OCI-LY7 (cell line): Measurements from ENCODE around the gene DHRS7B. TPM values are rescaled to one million over a fixed set of nuclear protein-coding genes. Genes with fewer than 3 reads are reported as not detected.

Source experiments
- BruUV-seq: library from RNA; stranded (reverse); fragments of 400-500 nt; replicated peaks from 2 replicates; lab custom pipeline; 2021; lab: Mats Ljungman, UMichigan
- CTCF ChIA-PET: fragments of 300-600 bp; sonication (Branson Sonifier 250); formaldehyde crosslinking; loops from one replicate; lab custom pipeline; 2022; ENCODE audit warnings: antibody characterized with exemption; ENCODE audit not compliant: unreplicated experiment; lab: Charles Lee
- POLR2A ChIA-PET: fragments of 300-600 bp; sonication (Branson Sonifier 250); formaldehyde crosslinking; loops from one replicate; lab custom pipeline; 2022; ENCODE audit warnings: antibody characterized with exemption; lab: Charles Lee
- DNase-seq: peaks from one replicate; pipeline ENCODE4 v3.0.0-alpha.2; 2015; ENCODE audit warnings: low spot score
- H2AFZ ChIP-seq: fragments of 200-600 bp; sonication (generic), shearing (Covaris generic); 2 replicates; pipeline ENCODE4 v1.6.1; 2014; ENCODE audit warnings: mild to moderate bottlenecking, antibody characterized with exemption, low read length, moderate library complexity
- H3K27ac ChIP-seq: fragments of 200-600 bp; sonication (generic); 2 replicates; pipeline ENCODE4 v1.5.1; 2014; ENCODE audit warnings: mixed run types, low read depth, mild to moderate bottlenecking, moderate library complexity, low read length, inconsistent platforms; ENCODE audit not compliant: poor library complexity, severe bottlenecking
- H3K36me3 ChIP-seq: fragments of 200-600 bp; sonication (generic); 2 replicates; pipeline ENCODE4 v1.6.1; 2014; ENCODE audit warnings: mild to moderate bottlenecking, antibody characterized with exemption, low read length, moderate library complexity, mixed read lengths; ENCODE audit not compliant: insufficient read depth
- H3K4me1 ChIP-seq: fragments of 200-600 bp; sonication (generic); 2 replicates; pipeline ENCODE4 v1.5.1; 2014; ENCODE audit warnings: mild to moderate bottlenecking, low read length; ENCODE audit not compliant: insufficient read depth, poor library complexity, severe bottlenecking
- H3K4me2 ChIP-seq: fragments of 200-600 bp; sonication (generic); 2 replicates; pipeline ENCODE4 v1.6.1; 2014; ENCODE audit warnings: mild to moderate bottlenecking, low read length
- H3K4me3 ChIP-seq: fragments of 200-600 bp; sonication (generic); 2 replicates; pipeline ENCODE4 v1.5.1; 2014; ENCODE audit warnings: mild to moderate bottlenecking, low read depth, low read length; ENCODE audit not compliant: poor library complexity, severe bottlenecking
- H3K79me2 ChIP-seq: fragments of 200-600 bp; sonication (generic); 2 replicates; pipeline ENCODE4 v1.6.1; 2016; ENCODE audit warnings: low read depth, mild to moderate bottlenecking, low read length, moderate library complexity, mixed read lengths; ENCODE audit not compliant: insufficient read depth
- H3K9me2 ChIP-seq: fragments of 200-600 bp; sonication (generic); 2 replicates; pipeline ENCODE4 v1.6.1; 2016; ENCODE audit warnings: mild to moderate bottlenecking, low read length, mixed read lengths; ENCODE audit not compliant: insufficient read depth
- H3K9me3 ChIP-seq: fragments of 200-600 bp; sonication (generic); 2 replicates; pipeline ENCODE4 v1.6.1; 2014; ENCODE audit warnings: mild to moderate bottlenecking, mixed run types, low read length, mixed read lengths
- H4K20me1 ChIP-seq: fragments of 200-600 bp; sonication (generic); 2 replicates; pipeline ENCODE4 v1.6.1; 2014; ENCODE audit warnings: mild to moderate bottlenecking, antibody characterized with exemption, low read length, moderate library complexity, mixed read lengths; ENCODE audit not compliant: insufficient read depth
- CTCF ChIP-seq: fragments of 200-600 bp; sonication (generic); conservative IDR thresholded peaks from 2 replicates; pipeline ENCODE4 v1.5.1; 2014; ENCODE audit warnings: mild to moderate bottlenecking, antibody characterized with exemption, low read length, moderate library complexity, mixed read lengths
- EZH2phosphoT487 ChIP-seq: fragments of 200-600 bp; sonication (generic); IDR thresholded peaks from 2 replicates; pipeline ENCODE4 v1.6.1; 2018; ENCODE audit warnings: low read depth, borderline replicate concordance, mild to moderate bottlenecking, mixed run types, antibody characterized with exemption, low read length, moderate library complexity, mixed read lengths
- intact Hi-C: fragments of 100-400 bp; cut with micrococcal nuclease; formaldehyde crosslinking; loops from one replicate; pipeline ENCODE4 v1.10.0; 2022; ENCODE audit not compliant: unreplicated experiment
- total RNA-seq, 2 experiments: library from RNA; depleted of rRNA in 1 of 2; stranded (reverse); fragments of >200 nt in 1 of 2; shearing (Covaris generic) in 1 of 2; gene quantifications; 2 replicates each; pipeline ENCODE4 v1.2.3, GENCODE V29; 2014 to 2022

The DHRS7B gene
- total RNA-seq, 2 experiments from 2014 or later, result 16.0 to 16.5 TPM

GRCh38 chr17:21173543-21173942 is 46.8 kb downstream of the DHRS7B start:
- Histone ChIP-seq H4K20me1 (no peaks in the 10 kb centered on the region), H3K36me3 (no peaks in the 10 kb centered on the region), H3K79me2 (no peaks in the 10 kb centered on the region), H3K4me1 (no peaks in the 10 kb centered on the region), H3K9me2 (no peaks in the 10 kb centered on the region), H3K27ac (no peak overlapping the region), H2AFZ (no peak overlapping the region), H3K4me2 (no peak overlapping the region), H3K9me3 (no peaks in the 10 kb centered on the region), H3K4me3 (no peak overlapping the region)
- ChIA-PET POLR2A (interaction anchor here (0.6 to 1.0 kb wide), 2 partner anchors 20 to 304 kb away, joined by 3 read pairs; no protein-coding TSS in a partner anchor), CTCF (interaction anchor here (1.0 kb wide), 1 partner anchor 54 kb away, joined by 3 read pairs; no protein-coding TSS in a partner anchor)
- intact Hi-C loops, result no loop called here
- no peak for DNase-seq
- BruUV-seq, result no TSS peak
- TF ChIP-seq EZH2phosphoT487 (no peak), CTCF (no peak)

GRCh38 chr17:21174186-21174585 is 47.4 kb downstream of the DHRS7B start:
- intact Hi-C loops, result no loop called here

More at GRCh38 chr17:21174186-21174585, 47.4 kb downstream of the DHRS7B start:
- Histone ChIP-seq H3K4me2 (no peak overlapping the region), H4K20me1 (no peaks in the 10 kb centered on the region), H3K4me3 (no peak overlapping the region), H3K9me3 (no peaks in the 10 kb centered on the region), H3K79me2 (no peaks in the 10 kb centered on the region), H3K36me3 (no peaks in the 10 kb centered on the region), H3K27ac (no peak overlapping the region), H2AFZ (no peak overlapping the region), H3K9me2 (no peaks in the 10 kb centered on the region), H3K4me1 (no peaks in the 10 kb centered on the region)
- CTCF ChIA-PET, result interaction anchor here (1.0 kb wide), 1 partner anchor 55 kb away, joined by 3 read pairs; no protein-coding TSS in a partner anchor
- BruUV-seq, result no TSS peak
- no peak for DNase-seq
- TF ChIP-seq EZH2phosphoT487 (no peak), CTCF (no peak)
- POLR2A ChIA-PET, result interaction anchor here (0.6 to 1.0 kb wide), 2 partner anchors 19 to 268 kb away, joined by 3 to 10 read pairs; no protein-coding TSS in a partner anchor
